Spleen (tissue), 11 donors: Measurements from ENCODE around the gene PPARGC1A. TPM values are rescaled to one million over a fixed set of nuclear protein-coding genes. Genes with fewer than 3 reads are reported as not detected.

Experiments used
- DNase-seq: peaks from one replicate; pipeline ENCODE4 v3.0.0-alpha.2; 2020
- H3K27ac ChIP-seq, 8 donors: fragments of 200-600 bp; sonication (generic) in 7 of 8; 1 replicate in 4 of 8; 2 replicates in 4 of 8; pipeline versions ENCODE4 v1.5.0 to v1.8.0; 2016 to 2021; ENCODE audit warnings: inconsistent platforms in 4 of 8, mild to moderate bottlenecking in 4 of 8, moderate library complexity in 1 of 8
- H3K27me3 ChIP-seq, 7 donors: fragments of 200-600 bp; sonication (generic) in 6 of 7; replicated peaks in 1 of 7; 1 replicate in 4 of 7; 2 replicates in 3 of 7; pipeline versions ENCODE4 v1.5.0 to v1.8.0; 2016 to 2021; ENCODE audit warnings: inconsistent platforms in 3 of 7, mild to moderate bottlenecking in 1 of 7
- H3K36me3 ChIP-seq, 6 donors: fragments of 200-600 bp; sonication (generic) in 5 of 6; 1 replicate in 4 of 6; 2 replicates in 2 of 6; pipeline versions ENCODE4 v1.5.0 to v1.8.0; 2016 to 2021; ENCODE audit warnings: inconsistent platforms in 2 of 6
- H3K4me1 ChIP-seq, 6 donors: fragments of 200-600 bp; sonication (generic) in 5 of 6; 1 replicate in 3 of 6; 2 replicates in 3 of 6; pipeline versions ENCODE4 v1.5.0 to v1.8.0; 2016 to 2021; ENCODE audit warnings: inconsistent platforms in 3 of 6
- H3K4me3 ChIP-seq, 8 donors: fragments of 200-600 bp; sonication (generic) in 7 of 8; 1 replicate in 4 of 8; 2 replicates in 4 of 8; pipeline versions ENCODE4 v1.5.0 to v1.8.0; 2016 to 2021; ENCODE audit warnings: inconsistent platforms in 4 of 8, mild to moderate bottlenecking in 4 of 8, moderate library complexity in 2 of 8
- H3K9me3 ChIP-seq, 8 donors: fragments of 200-600 bp; sonication (generic) in 7 of 8; 1 replicate in 4 of 8; 2 replicates in 4 of 8; pipeline versions ENCODE4 v1.5.0 to v1.8.0; 2016 to 2021; ENCODE audit warnings: inconsistent platforms in 4 of 8
- POLR2A ChIP-seq, 3 donors: fragments of 450-650 bp; IDR thresholded peaks; one replicate each; pipeline ENCODE4 v1.5.1; 2017; ENCODE audit warnings: antibody characterized with exemption in 3 of 3, mild to moderate bottlenecking in 1 of 3
- POLR2AphosphoS5 ChIP-seq, 3 donors: sonication (generic); formaldehyde crosslinking; IDR thresholded peaks; one replicate each; pipeline ENCODE4 v1.5.1; 2017; ENCODE audit warnings: antibody characterized with exemption in 3 of 3
- WGBS, 5 donors: extraction: QIAGEN DNeasy Blood & Tissue Kit in 3 of 5; methylation state at CpG; one replicate each; pipeline versions ENCODE4 v1.1.5 to v1.1.7; 2013 to 2018; 5-methylcytosine and 5-hydroxymethylcytosine counted together
- intact Hi-C: fragments of 100-400 bp; cut with DNase I; formaldehyde crosslinking; loops from one replicate; pipeline ENCODE4 v1.15.0; 2023; ENCODE audit warnings: low total_unique reads
- polyA plus RNA-seq, 3 donors: library from polyadenylated mRNA; stranded (reverse); fragments of 200-250 nt; gene quantifications; one replicate each; pipeline ENCODE4 v1.2.1, GENCODE V29; 2013
- total RNA-seq, 7 donors: library from RNA; depleted of rRNA in 3 of 7; stranded (reverse); fragments of >200 nt in 3 of 7; fragmentation: NEBNext Ultra II Directional in 4 of 7; extraction: Animal tissue kit (Norgen Biotek cat#: 25700) in 4 of 7; gene quantifications; one replicate each; pipeline versions ENCODE4 v1.1.0 to v1.2.1, GENCODE V29; 2016 to 2021
- TF ChIP-seq, protein P1 (sequence below), 11 experiments: fragments of 200-600 bp in 7 of 11; fragments of 450-650 bp in 4 of 11; sonication (generic) in 4 of 11; IDR thresholded peaks in 8 of 11; conservative IDR thresholded peaks in 3 of 11; 1 replicate in 7 of 11; 2 replicates in 4 of 11; pipeline versions ENCODE4 v1.4.0 to v1.8.0; 2016 to 2021; ENCODE audit warnings: antibody characterized with exemption in 11 of 11, inconsistent platforms in 4 of 11, mild to moderate bottlenecking in 1 of 11
- donor health status: healthy with polysubstance abuse.
- donor health status: DM: no; HTN: no; CAD: no; lungs with moderate emphysema.
- donor health status: DM: no; HTN: no; CAD: no.
- donor health status: Bipolar disorder and iron deficiency.
- donor health status: healthy.
- donor health status: DM: no; HTN: no; CAD: no.
- donor health status: DM: yes; HTN: yes; CAD: no.

PPARGC1A gene
- total and polyA plus RNA-seq, 10 donors = 0.32 to 7.3 (median 2.6) TPM

DNA sequence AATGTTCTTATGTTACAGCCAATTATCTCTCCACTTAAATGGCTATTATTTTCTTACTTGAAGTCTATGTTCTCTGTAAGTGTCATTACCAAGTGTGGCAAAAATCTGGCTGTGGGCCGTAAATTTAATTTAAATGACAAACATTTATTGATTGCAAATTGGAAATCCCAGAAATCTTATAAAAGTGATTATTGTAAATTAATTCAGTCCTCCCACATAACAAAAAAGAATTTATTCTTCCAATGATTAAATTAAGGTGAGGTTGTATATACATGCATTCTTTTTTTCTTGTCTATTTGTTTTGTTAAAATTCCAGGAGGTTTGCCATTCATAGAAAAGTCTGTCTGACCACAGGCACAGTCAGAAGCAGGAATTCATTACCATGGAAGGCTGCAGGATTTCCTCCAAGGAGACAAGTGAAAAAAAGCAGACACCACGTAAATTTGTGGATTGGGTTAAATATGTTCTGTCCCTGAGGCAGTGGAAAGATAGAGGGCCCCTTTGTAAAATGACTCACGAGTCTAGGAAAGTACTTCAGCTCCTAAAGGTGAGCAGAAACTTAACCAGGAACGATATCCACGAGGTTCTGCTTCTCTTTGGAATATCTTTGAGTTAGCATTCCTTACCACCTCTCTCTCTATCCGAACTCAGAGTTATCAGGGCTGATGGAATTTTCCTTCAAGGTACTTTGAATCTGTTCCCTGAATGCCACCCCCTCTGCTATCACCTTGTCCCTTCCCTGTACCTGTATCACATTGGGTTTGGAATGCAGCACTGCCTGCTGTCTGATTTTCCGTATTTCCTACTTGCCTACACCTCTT, 10.7 kb downstream of the PPARGC1A start:
- Histone ChIP-seq H3K27me3 (no peaks in the 10 kb centered on the region), H3K27ac (no peak overlapping the region), H3K4me1 (peaks cover 0 to 3% (median 0%) of the 10 kb centered on the region in 6 donors), H3K9me3 (no peaks in the 10 kb centered on the region), H3K36me3 (no peaks in the 10 kb centered on the region), H3K4me3 (no peak overlapping the region)
- WGBS, 5 donors = 68 to 82% (median 73%) methylated on average over 7 of the region's 7 CpGs
- intact Hi-C loops = no loop called here
- TF ChIP-seq POLR2A (IDR thresholded peaks at IDR 0.05) (no peak), POLR2AphosphoS5 (IDR thresholded peaks at IDR 0.05) (no peak)
- TF ChIP-seq, protein P1, sequence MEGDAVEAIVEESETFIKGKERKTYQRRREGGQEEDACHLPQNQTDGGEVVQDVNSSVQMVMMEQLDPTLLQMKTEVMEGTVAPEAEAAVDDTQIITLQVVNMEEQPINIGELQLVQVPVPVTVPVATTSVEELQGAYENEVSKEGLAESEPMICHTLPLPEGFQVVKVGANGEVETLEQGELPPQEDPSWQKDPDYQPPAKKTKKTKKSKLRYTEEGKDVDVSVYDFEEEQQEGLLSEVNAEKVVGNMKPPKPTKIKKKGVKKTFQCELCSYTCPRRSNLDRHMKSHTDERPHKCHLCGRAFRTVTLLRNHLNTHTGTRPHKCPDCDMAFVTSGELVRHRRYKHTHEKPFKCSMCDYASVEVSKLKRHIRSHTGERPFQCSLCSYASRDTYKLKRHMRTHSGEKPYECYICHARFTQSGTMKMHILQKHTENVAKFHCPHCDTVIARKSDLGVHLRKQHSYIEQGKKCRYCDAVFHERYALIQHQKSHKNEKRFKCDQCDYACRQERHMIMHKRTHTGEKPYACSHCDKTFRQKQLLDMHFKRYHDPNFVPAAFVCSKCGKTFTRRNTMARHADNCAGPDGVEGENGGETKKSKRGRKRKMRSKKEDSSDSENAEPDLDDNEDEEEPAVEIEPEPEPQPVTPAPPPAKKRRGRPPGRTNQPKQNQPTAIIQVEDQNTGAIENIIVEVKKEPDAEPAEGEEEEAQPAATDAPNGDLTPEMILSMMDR (IDR thresholded peaks at IDR 0.05 in 8 of 11, conservative IDR thresholded peaks at IDR 0.05 in 3 of 11) = no peak
- no peak for DNase-seq

GRCh38 chr4:23878246-23878891, 11.5 kb downstream of the PPARGC1A start:
- no peaks in the 10 kb centered on the region for H3K9me3 ChIP-seq
- intact Hi-C loops = no loop called here
- H3K27ac ChIP-seq = no peak overlapping the region
- no peak overlapping the region for H3K4me3 ChIP-seq
- no peak for DNase-seq
- no peaks in the 10 kb centered on the region for H3K27me3 ChIP-seq
- 70 to 82% (median 78%) methylated on average over 6 of the region's 6 CpGs for WGBS, 5 donors
- peaks cover 0 to 3% (median 0%) of the 10 kb centered on the region in 6 donors for H3K4me1 ChIP-seq
- TF ChIP-seq POLR2AphosphoS5 (IDR thresholded peaks at IDR 0.05) (no peak), POLR2A (IDR thresholded peaks at IDR 0.05) (no peak)
- TF ChIP-seq, protein P1 (IDR thresholded peaks at IDR 0.05 in 8 of 11, conservative IDR thresholded peaks at IDR 0.05 in 3 of 11) = no peak
- H3K36me3 ChIP-seq = no peaks in the 10 kb centered on the region

- Histone ChIP-seq H3K4me1 (peaks cover 0 to 3% (median 0%) of the 10 kb centered on the region in 6 donors), H3K27me3 (no peaks in the 10 kb centered on the region), H3K9me3 (no peaks in the 10 kb centered on the region), H3K4me3 (no peak overlapping the region), H3K27ac (no peak overlapping the region), H3K36me3 (no peaks in the 10 kb centered on the region)
- DNase-seq = no peak
- 82 to 98% (median 94%) methylated on average over 2 of the region's 2 CpGs for WGBS, 5 donors
- TF ChIP-seq POLR2AphosphoS5 (IDR thresholded peaks at IDR 0.05) (no peak), POLR2A (IDR thresholded peaks at IDR 0.05) (no peak)
- TF ChIP-seq, protein P1 (IDR thresholded peaks at IDR 0.05 in 8 of 11, conservative IDR thresholded peaks at IDR 0.05 in 3 of 11) = no peak
- intact Hi-C loops = no loop called here
These were observed 12.1 kb downstream of the PPARGC1A start for GRCh38 chr4:23877758-23878229.
